Colonic mucosa (tissue), 4 donors: ENCODE results near the gene GALK1. TPM values are rescaled to one million over a fixed set of nuclear protein-coding genes. Genes with fewer than 3 reads are reported as not detected.
A peak's percentile ranks its signal among the peaks of the same experiment; 100 is the strongest.

Experiments used
- DNase-seq: peaks from one replicate; pipeline ENCODE4 v3.0.0-alpha.2; 2020
- H3K27ac ChIP-seq: fragments of 200-600 bp; one replicate; pipeline ENCODE4 v1.8.0; 2021
- H3K27me3 ChIP-seq: fragments of 200-600 bp; one replicate; pipeline ENCODE4 v1.8.0; 2021
- H3K36me3 ChIP-seq: fragments of 200-600 bp; one replicate; pipeline ENCODE4 v1.8.0; 2021
- H3K4me1 ChIP-seq: fragments of 200-600 bp; one replicate; pipeline ENCODE4 v1.8.0; 2021; ENCODE audit warnings: mild to moderate bottlenecking
- H3K4me3 ChIP-seq: fragments of 200-600 bp; one replicate; pipeline ENCODE4 v1.8.0; 2021
- H3K9ac ChIP-seq, 2 donors: one replicate each; pipeline ENCODE4 v1.7.0; 2013; ENCODE audit warnings: control low read depth in 2 of 2, low read depth in 2 of 2, low read length in 2 of 2
- H3K9me3 ChIP-seq: fragments of 200-600 bp; one replicate; pipeline ENCODE4 v1.8.0; 2021
- CTCF ChIP-seq: fragments of 200-600 bp; IDR thresholded peaks from one replicate; pipeline ENCODE4 v1.8.0; 2022; ENCODE audit warnings: antibody characterized with exemption, mild to moderate bottlenecking
- intact Hi-C: fragments of 100-400 bp; cut with DNase I; formaldehyde crosslinking; loops from one replicate; pipeline ENCODE4 v1.14.1; 2022
- total RNA-seq, 2 donors: library from RNA; stranded (reverse); fragmentation: NEBNext Ultra II Directional in 1 of 2; extraction: Animal tissue kit (Norgen Biotek cat#: 25700) in 1 of 2; gene quantifications; one replicate each; pipeline ENCODE4 v1.2.1, GENCODE V29; 2021
- donor health status: healthy.
- donor health status: DM: no; HTN: no; CAD: no.
- donor health status: DM: no; HTN: no; CAD: no.

The GALK1 gene
- total RNA-seq, 2 donors from 2014 or later, result 21.3 to 23.6 TPM

GRCh38 chr17:75791254-75791653, 26.3 kb upstream of the GALK1 start:
- DNase-seq, result no peak
- TF ChIP-seq CTCF, result no peak
- no peaks in the 10 kb centered on the region for H3K36me3 ChIP-seq
- H3K27me3 ChIP-seq, result no peaks in the 10 kb centered on the region
- intact Hi-C loops, result no loop called here
- no peak overlapping the region for H3K4me3 ChIP-seq
- no peak overlapping the region for H3K9ac ChIP-seq
- no peak overlapping the region for H3K27ac ChIP-seq
- H3K4me1 ChIP-seq, result peaks cover 6% of the 10 kb centered on the region
- no peaks in the 10 kb centered on the region for H3K9me3 ChIP-seq

- H3K27ac ChIP-seq, result peak overlapping the region; percentile 97
- no peak for TF ChIP-seq CTCF
- intact Hi-C loops, result no loop called here
- peaks cover 7% of the 10 kb centered on the region for H3K4me1 ChIP-seq
- peak overlapping the region; percentile 50 for H3K4me3 ChIP-seq
- no peaks in the 10 kb centered on the region for H3K9me3 ChIP-seq
- peak overlapping the region; percentile 60 to 86 for H3K9ac ChIP-seq
- no peaks in the 10 kb centered on the region for H3K27me3 ChIP-seq
- DNase-seq, result peak; percentile 91
- no peaks in the 10 kb centered on the region for H3K36me3 ChIP-seq
These were observed 20.3 kb upstream of the GALK1 start for GRCh38 chr17:75785016-75785890.

GRCh38 chr17:75784473-75785015, 19.6 kb upstream of the GALK1 start, which contains the start of gene UNK:
TSS of gene UNK (plus strand) at chr17:75784806. CDS start at chr17:75784881, 75 bp downstream.
- intact Hi-C loops, result no loop called here
- Histone ChIP-seq H3K4me1 (peaks cover 7% of the 10 kb centered on the region), H3K36me3 (no peaks in the 10 kb centered on the region), H3K4me3 (peak within 1 kb of the TSS; percentile 50), H3K9ac (peak within 1 kb of the TSS; percentile 60 to 86), H3K27me3 (no peaks in the 10 kb centered on the region), H3K9me3 (no peaks in the 10 kb centered on the region), H3K27ac (peak within 1 kb of the TSS; percentile 97)
- TF ChIP-seq CTCF, result no peak
- DNase-seq, result peak; percentile 98

- Histone ChIP-seq H3K9ac (peak overlapping the region; percentile 60 to 72), H3K4me1 (peaks cover 7% of the 10 kb centered on the region), H3K9me3 (no peaks in the 10 kb centered on the region), H3K4me3 (peak overlapping the region; percentile 4), H3K36me3 (no peaks in the 10 kb centered on the region), H3K27me3 (no peaks in the 10 kb centered on the region), H3K27ac (peak overlapping the region; percentile 97)
- intact Hi-C loops, result no loop called here
- DNase-seq, result no peak
- no peak for TF ChIP-seq CTCF
These were observed 18.9 kb upstream of the GALK1 start for GRCh38 chr17:75783803-75784472.

- peak overlapping the region in 1 of 2 donors; percentile 60 for H3K9ac ChIP-seq
These were observed 18.2 kb upstream of the GALK1 start for GRCh38 chr17:75783069-75783783.

More at GRCh38 chr17:75783069-75783783, 18.2 kb upstream of the GALK1 start:
- H3K27me3 ChIP-seq, result no peaks in the 10 kb centered on the region
- intact Hi-C loops, result no loop called here
- no peak overlapping the region for H3K4me3 ChIP-seq
- H3K4me1 ChIP-seq, result peaks cover 7% of the 10 kb centered on the region
- no peaks in the 10 kb centered on the region for H3K9me3 ChIP-seq
- DNase-seq, result no peak
- TF ChIP-seq CTCF, result peak; percentile 56
- H3K27ac ChIP-seq, result peak overlapping the region; percentile 97
- H3K36me3 ChIP-seq, result no peaks in the 10 kb centered on the region
